Kidney epithelial cell (primary cell): Measurements from ENCODE around the gene TMEM255B. TPM values are rescaled to one million over a fixed set of nuclear protein-coding genes. Genes with fewer than 3 reads are reported as not detected.

Experiments used
- DNase-seq: peaks from one replicate; pipeline ENCODE4 v3.0.0-alpha.2; 2010; ENCODE audit warnings: low read depth
- H3K27me3 ChIP-seq: 2 replicates; pipeline ENCODE4 v1.6.0; 2011; ENCODE audit warnings: low read length; ENCODE audit not compliant: control insufficient read depth, insufficient read depth
- H3K36me3 ChIP-seq: 2 replicates; pipeline ENCODE4 v1.5.1; 2011; ENCODE audit warnings: low read length; ENCODE audit not compliant: control insufficient read depth, insufficient read depth
- H3K4me3 ChIP-seq: 2 replicates; pipeline ENCODE4 v1.5.1; 2011; ENCODE audit warnings: low read depth, mild to moderate bottlenecking, control low read depth, low read length
- total RNA-seq: library from RNA; depleted of rRNA; stranded (reverse); fragments of >200 nt; gene quantifications from 2 replicates; pipeline ENCODE4 v1.2.3, GENCODE V29; 2015
- TF ChIP-seq, protein P1 (sequence below): IDR thresholded peaks from 2 replicates; pipeline ENCODE4 v1.5.1; 2011; ENCODE audit warnings: mild to moderate bottlenecking, moderate library complexity, low read length, control low read depth, inconsistent platforms; ENCODE audit not compliant: insufficient read depth, poor library complexity, severe bottlenecking

The TMEM255B gene
- total RNA-seq, 1 donor from 2014 or later = 11.4 TPM

DNA sequence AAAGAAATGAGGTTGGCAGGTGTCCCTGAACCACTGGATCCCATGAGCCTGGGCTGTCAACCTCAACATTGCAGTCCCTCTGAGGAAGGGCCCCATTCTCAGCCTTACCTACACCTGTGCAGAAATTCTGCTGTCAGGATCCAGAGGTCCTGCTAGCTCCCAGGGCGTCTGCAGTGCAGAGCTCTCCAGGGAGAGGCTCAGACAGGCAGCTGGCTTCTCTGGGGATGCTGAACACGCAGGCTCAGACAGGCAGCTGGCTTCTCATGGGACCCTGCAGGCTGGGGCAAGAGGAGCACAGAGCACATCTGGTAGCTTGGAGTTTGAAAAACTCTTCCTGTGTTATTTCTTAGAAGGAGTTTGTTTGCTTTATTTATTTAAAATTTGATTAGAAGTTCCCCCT is 50.9 kb downstream of the TMEM255B start:
- DNase-seq = no peak
- H3K4me3 ChIP-seq = no peak overlapping the region
- H3K27me3 ChIP-seq = no peaks in the 10 kb centered on the region
- TF ChIP-seq, protein P1, sequence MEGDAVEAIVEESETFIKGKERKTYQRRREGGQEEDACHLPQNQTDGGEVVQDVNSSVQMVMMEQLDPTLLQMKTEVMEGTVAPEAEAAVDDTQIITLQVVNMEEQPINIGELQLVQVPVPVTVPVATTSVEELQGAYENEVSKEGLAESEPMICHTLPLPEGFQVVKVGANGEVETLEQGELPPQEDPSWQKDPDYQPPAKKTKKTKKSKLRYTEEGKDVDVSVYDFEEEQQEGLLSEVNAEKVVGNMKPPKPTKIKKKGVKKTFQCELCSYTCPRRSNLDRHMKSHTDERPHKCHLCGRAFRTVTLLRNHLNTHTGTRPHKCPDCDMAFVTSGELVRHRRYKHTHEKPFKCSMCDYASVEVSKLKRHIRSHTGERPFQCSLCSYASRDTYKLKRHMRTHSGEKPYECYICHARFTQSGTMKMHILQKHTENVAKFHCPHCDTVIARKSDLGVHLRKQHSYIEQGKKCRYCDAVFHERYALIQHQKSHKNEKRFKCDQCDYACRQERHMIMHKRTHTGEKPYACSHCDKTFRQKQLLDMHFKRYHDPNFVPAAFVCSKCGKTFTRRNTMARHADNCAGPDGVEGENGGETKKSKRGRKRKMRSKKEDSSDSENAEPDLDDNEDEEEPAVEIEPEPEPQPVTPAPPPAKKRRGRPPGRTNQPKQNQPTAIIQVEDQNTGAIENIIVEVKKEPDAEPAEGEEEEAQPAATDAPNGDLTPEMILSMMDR = no peak
- no peaks in the 10 kb centered on the region for H3K36me3 ChIP-seq

DNA sequence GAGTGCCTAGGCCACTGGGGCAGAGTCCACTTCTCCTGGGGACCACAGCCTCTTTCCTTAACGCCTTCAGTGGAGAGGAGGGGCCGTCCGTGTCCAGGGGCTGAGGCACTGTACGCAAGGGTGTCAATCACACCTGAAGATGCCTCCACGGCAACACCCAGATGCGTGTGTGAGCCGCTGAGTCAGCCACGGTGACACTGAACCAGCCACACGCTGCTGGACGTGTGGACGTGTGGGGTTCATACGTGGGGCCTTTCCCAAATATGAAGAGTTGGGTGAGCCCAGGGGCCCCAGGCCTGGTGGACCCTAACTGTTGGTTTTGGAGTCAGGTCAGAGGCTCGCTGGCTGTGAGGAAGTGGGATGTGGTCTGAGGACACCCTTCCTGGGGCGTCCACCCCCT is 51.6 kb downstream of the TMEM255B start:
- no peaks in the 10 kb centered on the region for H3K27me3 ChIP-seq
- H3K4me3 ChIP-seq = no peak overlapping the region
- H3K36me3 ChIP-seq = no peaks in the 10 kb centered on the region
- no peak for DNase-seq
- TF ChIP-seq, protein P1 = no peak

DNA sequence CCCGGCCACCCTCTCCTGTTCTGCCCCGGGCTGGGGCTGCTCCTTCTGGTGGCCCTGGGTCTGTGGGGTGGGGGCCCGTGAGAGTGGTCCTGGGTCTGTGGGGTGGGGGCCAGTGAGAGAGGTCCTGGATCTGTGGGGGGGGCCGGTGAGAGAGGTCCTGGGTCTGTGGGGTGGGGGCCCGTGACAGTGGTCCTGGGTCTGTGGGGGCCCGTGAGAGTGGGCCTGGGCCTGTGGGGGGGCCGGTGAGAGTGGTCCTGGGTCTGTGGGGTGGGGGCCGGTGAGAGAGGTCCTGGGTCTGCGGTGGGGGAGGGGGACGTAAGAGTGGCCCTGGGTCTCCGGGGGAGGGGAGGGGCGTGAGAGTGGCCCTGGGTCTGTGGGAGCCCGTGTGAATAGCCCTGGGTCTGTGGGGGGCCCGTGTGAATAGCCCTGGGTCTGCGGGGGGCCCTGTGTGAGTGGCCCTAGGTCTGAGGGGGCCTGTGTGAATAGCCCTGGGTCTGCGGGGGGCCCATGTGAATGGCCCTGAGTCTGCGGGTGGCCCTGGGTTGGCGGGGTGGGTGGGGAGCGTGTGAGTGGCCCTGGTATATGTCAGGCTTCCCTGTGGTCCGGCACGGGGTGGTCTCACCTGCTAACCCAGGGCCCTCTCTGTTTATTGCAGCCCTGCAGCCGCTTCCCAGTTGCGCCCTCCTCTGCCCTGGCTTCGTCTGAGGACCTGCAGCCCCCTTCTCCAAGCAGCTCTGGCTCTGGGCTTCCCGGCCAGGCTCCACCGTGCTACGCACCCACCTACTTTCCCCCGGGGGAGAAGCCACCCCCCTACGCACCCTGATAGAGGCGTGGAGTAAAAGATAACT is 52.3 kb downstream of the TMEM255B start:
- no peak for DNase-seq
- TF ChIP-seq, protein P1 = no peak
- no peak overlapping the region for H3K4me3 ChIP-seq

DNA sequence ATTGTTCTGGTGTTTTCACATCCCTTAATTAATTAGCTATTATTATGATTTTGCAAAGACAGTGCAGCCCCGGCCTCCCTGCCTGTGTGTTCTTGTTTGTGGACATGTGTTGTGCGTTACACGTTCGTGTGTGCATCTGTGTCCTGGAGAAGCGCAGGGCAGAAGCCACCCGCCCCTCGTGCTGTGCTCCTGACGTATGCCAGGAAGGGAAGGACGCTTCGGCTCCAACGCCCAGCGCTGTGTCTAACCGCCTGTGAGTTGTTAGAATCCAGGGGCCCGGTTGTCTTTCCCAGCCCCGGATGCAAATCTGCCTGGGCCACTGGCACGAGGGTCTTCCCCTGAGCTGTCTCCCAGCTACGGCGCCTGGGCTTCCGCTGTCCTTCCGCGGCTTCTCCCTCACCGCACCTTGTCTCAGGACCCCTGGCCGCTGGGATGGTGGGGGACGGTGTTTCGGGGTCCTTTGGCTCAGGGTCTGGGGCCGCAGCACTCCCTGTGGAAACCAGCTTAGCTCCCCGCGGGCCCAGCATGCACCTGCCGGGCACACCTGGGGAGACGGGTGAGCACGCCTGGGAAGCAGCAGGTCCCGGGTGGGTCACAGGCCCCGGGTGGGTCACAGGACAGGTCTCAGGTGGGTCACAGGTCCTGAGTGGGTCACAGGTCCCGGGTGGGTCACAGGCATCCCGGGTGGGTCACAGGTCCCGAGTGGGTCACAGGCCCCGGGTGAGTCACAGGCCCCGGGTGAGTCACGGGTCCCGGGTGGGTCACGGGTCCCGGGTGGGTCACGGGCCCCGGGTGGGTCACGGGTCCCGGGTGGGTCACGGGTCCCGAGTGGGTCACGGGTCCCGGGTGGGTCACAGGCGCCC is 53.4 kb downstream of the TMEM255B start:
- Histone ChIP-seq H3K4me3 (no peak overlapping the region), H3K27me3 (no peaks in the 10 kb centered on the region), H3K36me3 (no peaks in the 10 kb centered on the region)
- DNase-seq = no peak
- TF ChIP-seq, protein P1 = no peak

More for the DNA sequence above, 52.3 kb downstream of the TMEM255B start:
- H3K27me3 ChIP-seq = no peaks in the 10 kb centered on the region
- no peaks in the 10 kb centered on the region for H3K36me3 ChIP-seq

DNA sequence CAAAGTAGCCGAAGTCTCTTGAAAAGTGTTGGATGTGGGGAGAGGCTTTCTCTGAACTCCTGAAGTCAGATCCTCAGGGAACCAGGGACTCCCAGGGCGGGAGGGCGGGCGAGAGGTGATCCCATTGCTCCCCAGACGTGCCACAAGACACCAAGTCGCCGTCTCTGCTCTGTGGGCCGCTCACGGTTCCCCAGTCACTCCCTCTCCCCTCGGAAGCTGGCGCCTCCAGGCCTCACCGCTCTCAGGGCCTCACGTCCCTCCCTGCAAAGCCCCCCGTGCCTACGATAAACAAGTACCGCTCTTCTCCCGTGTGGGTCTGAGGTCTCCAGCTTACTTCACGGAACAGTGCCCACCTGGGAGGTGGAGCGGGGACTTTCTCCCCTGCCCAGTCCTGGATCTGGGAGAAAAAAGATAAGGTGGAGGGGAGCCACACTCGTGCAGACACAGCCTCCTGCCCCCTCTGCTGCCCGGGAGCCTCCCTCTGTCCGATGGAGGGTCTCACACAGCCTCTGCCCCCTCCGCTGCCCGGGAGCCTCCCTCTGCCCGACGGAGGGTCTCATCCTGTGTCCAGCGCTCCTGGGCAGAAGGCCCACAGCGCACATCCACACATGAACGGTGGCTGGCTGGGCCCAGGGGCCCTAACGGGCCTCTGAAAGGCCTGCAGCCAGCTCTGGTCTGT is 54.2 kb downstream of the TMEM255B start:
- no peak overlapping the region for H3K4me3 ChIP-seq
- no peaks in the 10 kb centered on the region for H3K36me3 ChIP-seq
- no peak for DNase-seq
- H3K27me3 ChIP-seq = no peaks in the 10 kb centered on the region
- TF ChIP-seq, protein P1 = no peak
